Upper lobe of left lung (tissue), 6 donors: ENCODE measurements around the gene BAG5. TPM values are rescaled to one million over a fixed set of nuclear protein-coding genes. Genes with fewer than 3 reads are reported as not detected.

Experiments
- ATAC-seq, 2 donors: fragments of 200-7000 bp; cut with Tn5 transposase; one replicate each; pipeline ENCODE4 v1.9.1; 2022; ENCODE audit warnings: mild to moderate bottlenecking in 2 of 2, moderate library complexity in 2 of 2; ENCODE audit not compliant: low FRiP score in 2 of 2
- DNase-seq, 2 donors: peaks; one replicate each; pipeline ENCODE4 v3.0.0-alpha.2; 2019 to 2020
- H3K27ac ChIP-seq, 4 donors: fragments of 200-600 bp; sonication (generic); one replicate each; pipeline ENCODE4 v1.5.1; 2016 to 2019
- H3K27me3 ChIP-seq, 4 donors: fragments of 200-600 bp; sonication (generic); one replicate each; pipeline ENCODE4 v1.5.1; 2017 to 2019
- H3K36me3 ChIP-seq, 4 donors: fragments of 200-600 bp; sonication (generic); one replicate each; pipeline ENCODE4 v1.5.1; 2016 to 2019
- H3K4me1 ChIP-seq, 4 donors: fragments of 200-600 bp; sonication (generic); one replicate each; pipeline ENCODE4 v1.5.1; 2018 to 2019
- H3K4me3 ChIP-seq, 4 donors: fragments of 200-600 bp; sonication (generic); one replicate each; pipeline ENCODE4 v1.5.1; 2017 to 2019; ENCODE audit warnings: mild to moderate bottlenecking in 2 of 4, moderate library complexity in 1 of 4
- H3K9me3 ChIP-seq, 4 donors: fragments of 200-600 bp; sonication (generic); one replicate each; pipeline ENCODE4 v1.5.1; 2018 to 2019
- EP300 ChIP-seq, 4 donors: sonication (generic); formaldehyde crosslinking; IDR thresholded peaks; one replicate each; pipeline ENCODE4 v1.5.1; 2017; ENCODE audit warnings: antibody characterized with exemption in 4 of 4, control low read depth in 2 of 4
- POLR2A ChIP-seq, 4 donors: fragments of 450-650 bp; IDR thresholded peaks; one replicate each; pipeline ENCODE4 v1.5.1; 2016 to 2017; ENCODE audit warnings: antibody characterized with exemption in 4 of 4, mild to moderate bottlenecking in 2 of 4
- POLR2AphosphoS5 ChIP-seq, 2 donors: sonication (generic); formaldehyde crosslinking; IDR thresholded peaks; one replicate each; pipeline ENCODE4 v1.5.1; 2017; ENCODE audit warnings: antibody characterized with exemption in 2 of 2
- WGBS, 2 donors: methylation state at CpG; one replicate each; pipeline ENCODE4 v1.1.5; 2017 to 2018; 5-methylcytosine and 5-hydroxymethylcytosine counted together
- total RNA-seq, 6 donors: library from RNA; depleted of rRNA in 4 of 6; stranded (reverse); fragments of >200 nt in 4 of 6; gene quantifications; one replicate each; pipeline versions ENCODE4 v1.1.0 to v1.2.1, GENCODE V29; 2016 to 2021
- TF ChIP-seq, protein P1 (sequence below), 6 experiments: fragments of 450-650 bp in 4 of 6; fragments of 200-600 bp in 2 of 6; sonication (generic) in 2 of 6; IDR thresholded peaks; one replicate each; pipeline ENCODE4 v1.5.1; 2016 to 2019; ENCODE audit warnings: antibody characterized with exemption in 6 of 6
- donor health status: DM: no; HTN: no; CAD: no; lungs with moderate emphysema.
- donor health status: DM: no; HTN: yes; CAD: no; lungs with severe emphysema.

The BAG5 gene
- total RNA-seq, 6 donors from 2014 or later, result 12.6 to 36.9 (median 27.1) TPM

DNA sequence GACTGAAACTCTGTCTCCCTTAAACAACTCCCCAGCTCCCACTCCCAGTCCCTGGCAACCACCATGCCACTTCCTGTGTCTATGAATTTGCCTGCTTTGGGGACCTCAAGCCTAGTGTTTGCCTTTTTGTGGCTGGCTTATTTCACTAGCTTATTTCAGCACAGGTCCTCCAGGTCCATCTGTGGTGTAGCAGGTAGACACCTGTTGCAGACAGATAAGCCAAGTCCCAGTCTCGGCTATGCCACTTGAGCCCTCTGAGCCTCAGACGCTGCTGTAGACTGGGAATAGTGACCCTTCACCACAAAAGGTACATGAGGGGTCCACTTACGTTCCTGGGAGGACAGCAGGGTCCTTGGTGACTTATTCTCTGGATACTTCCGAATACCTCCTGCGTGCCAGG, 42.2 kb upstream of the BAG5 start:
- DNase-seq (no peak), ATAC-seq (no peak)
- no peaks in the 10 kb centered on the region for H3K9me3 ChIP-seq
- TF ChIP-seq, protein P1, sequence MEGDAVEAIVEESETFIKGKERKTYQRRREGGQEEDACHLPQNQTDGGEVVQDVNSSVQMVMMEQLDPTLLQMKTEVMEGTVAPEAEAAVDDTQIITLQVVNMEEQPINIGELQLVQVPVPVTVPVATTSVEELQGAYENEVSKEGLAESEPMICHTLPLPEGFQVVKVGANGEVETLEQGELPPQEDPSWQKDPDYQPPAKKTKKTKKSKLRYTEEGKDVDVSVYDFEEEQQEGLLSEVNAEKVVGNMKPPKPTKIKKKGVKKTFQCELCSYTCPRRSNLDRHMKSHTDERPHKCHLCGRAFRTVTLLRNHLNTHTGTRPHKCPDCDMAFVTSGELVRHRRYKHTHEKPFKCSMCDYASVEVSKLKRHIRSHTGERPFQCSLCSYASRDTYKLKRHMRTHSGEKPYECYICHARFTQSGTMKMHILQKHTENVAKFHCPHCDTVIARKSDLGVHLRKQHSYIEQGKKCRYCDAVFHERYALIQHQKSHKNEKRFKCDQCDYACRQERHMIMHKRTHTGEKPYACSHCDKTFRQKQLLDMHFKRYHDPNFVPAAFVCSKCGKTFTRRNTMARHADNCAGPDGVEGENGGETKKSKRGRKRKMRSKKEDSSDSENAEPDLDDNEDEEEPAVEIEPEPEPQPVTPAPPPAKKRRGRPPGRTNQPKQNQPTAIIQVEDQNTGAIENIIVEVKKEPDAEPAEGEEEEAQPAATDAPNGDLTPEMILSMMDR (IDR thresholded peaks at IDR 0.05), result no peak
- TF ChIP-seq POLR2AphosphoS5 (IDR thresholded peaks at IDR 0.05) (no peak), POLR2A (IDR thresholded peaks at IDR 0.05) (no peak), EP300 (IDR thresholded peaks at IDR 0.05) (no peak)
- peaks cover 0 to 8% (median 0%) of the 10 kb centered on the region in 4 donors for H3K27me3 ChIP-seq
- peaks cover 14 to 20% (median 20%) of the 10 kb centered on the region in 4 donors for H3K4me1 ChIP-seq
- no peak overlapping the region for H3K4me3 ChIP-seq
- H3K36me3 ChIP-seq, result no peaks in the 10 kb centered on the region
- no peak overlapping the region for H3K27ac ChIP-seq
- WGBS, 2 donors, result 89 to 92% methylated on average over 5 of the region's 5 CpGs

DNA sequence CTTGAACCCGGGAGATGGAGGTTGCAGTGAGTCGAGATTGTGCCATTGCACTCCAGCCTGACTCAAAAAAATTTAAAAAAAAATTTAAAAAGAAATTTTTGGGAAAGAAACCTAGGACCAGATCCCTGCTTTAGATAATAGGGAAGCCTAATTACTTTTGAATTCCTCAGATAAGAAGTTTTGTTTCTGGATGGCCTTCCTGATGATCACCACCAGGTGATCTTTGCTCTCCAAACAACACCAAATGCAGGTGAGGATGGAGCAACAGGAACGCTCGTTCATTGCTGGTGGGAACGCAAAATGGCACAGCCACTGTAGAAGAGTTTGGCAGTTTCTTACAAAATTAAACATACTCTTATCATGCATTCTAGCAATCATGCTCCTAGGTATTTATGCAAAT, 38.0 kb upstream of the BAG5 start:
- DNase-seq (no peak), ATAC-seq (no peak)
- no peaks in the 10 kb centered on the region for H3K36me3 ChIP-seq
- no peaks in the 10 kb centered on the region for H3K27me3 ChIP-seq
- no peak for TF ChIP-seq POLR2AphosphoS5 (IDR thresholded peaks at IDR 0.05)
- no peak for TF ChIP-seq POLR2A (IDR thresholded peaks at IDR 0.05)
- TF ChIP-seq, protein P1 (IDR thresholded peaks at IDR 0.05), result no peak
- no peak for TF ChIP-seq EP300 (IDR thresholded peaks at IDR 0.05)
- WGBS, 2 donors, result 94 to 95% methylated on average over 5 of the region's 5 CpGs
- no peak overlapping the region for H3K27ac ChIP-seq
- H3K4me1 ChIP-seq, result no peaks in the 10 kb centered on the region
- no peaks in the 10 kb centered on the region for H3K9me3 ChIP-seq
- no peak overlapping the region for H3K4me3 ChIP-seq

DNA sequence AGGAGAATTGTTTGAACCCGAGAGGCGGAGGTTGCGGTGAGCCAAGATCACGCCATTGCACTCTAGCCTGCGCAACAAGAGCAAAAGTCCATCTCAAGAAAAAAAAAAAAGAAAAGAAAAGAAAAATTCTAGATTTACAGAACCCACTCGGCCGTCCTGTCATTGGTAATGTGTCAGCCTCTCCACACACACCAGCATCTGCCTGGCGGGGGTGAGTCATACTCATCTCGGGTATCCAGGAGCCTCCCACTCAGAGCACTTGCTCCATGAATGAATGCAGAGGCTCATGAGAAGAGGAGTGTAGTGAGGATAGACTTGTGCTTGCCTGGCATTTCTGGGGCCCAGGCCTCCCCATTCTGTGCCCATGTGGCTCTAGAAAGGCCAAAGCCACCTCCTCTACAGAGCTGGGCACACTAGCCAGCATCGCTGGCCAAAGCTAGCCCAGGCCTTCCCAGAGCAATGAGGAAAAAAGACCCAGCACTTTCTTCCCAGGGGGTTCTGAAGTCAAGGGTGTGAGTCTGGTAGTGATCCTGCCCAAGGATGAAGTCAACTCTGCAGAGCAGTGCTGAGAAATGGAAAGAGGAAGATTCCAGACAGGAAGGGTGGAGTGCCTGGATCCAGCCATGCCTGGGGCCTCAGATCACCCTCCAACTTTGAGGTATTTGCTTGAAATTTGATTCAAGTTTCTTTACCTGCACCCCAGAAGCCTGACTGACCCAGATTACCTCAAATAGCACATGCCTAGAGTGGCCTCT, 35.3 kb upstream of the BAG5 start:
- WGBS, 2 donors, result 91 to 92% methylated on average over 10 of the region's 10 CpGs
- Histone ChIP-seq H3K36me3 (no peaks in the 10 kb centered on the region), H3K27ac (no peak overlapping the region), H3K9me3 (no peaks in the 10 kb centered on the region), H3K4me1 (peaks cover 0 to 11% (median 6%) of the 10 kb centered on the region in 4 donors), H3K27me3 (no peaks in the 10 kb centered on the region), H3K4me3 (no peak overlapping the region)
- no peak for TF ChIP-seq EP300 (IDR thresholded peaks at IDR 0.05)
- no peak for TF ChIP-seq POLR2A (IDR thresholded peaks at IDR 0.05)
- TF ChIP-seq, protein P1 (IDR thresholded peaks at IDR 0.05), result no peak
- no peak for TF ChIP-seq POLR2AphosphoS5 (IDR thresholded peaks at IDR 0.05)
- ATAC-seq (peak in 1 of 2 donors; percentile 94), DNase-seq (no peak)

DNA sequence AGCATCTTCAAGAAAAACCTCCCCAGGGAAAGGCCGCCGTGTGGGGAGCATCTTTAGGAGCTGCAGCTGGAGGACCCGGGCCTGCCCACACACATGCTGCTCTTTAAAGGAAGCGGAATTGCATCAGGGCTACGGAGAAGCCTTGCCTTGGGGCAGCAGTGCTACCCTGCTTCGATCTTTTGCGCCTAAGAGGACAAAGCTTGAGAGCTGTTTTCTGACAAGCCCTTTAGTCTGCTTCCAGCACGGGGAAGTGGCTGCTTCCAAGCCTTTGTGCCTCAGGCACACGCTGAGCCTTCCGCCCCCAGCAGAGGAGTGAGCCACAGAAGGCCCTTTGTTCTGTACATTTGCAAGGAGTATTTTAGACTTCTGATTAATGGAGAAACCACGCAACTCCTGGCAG, 31.8 kb upstream of the BAG5 start:
- peak overlapping the region in 1 of 4 donors; percentile 44 for H3K27ac ChIP-seq
- TF ChIP-seq POLR2A (IDR thresholded peaks at IDR 0.05) (no peak), EP300 (IDR thresholded peaks at IDR 0.05) (no peak), POLR2AphosphoS5 (IDR thresholded peaks at IDR 0.05) (no peak)
- TF ChIP-seq, protein P1 (IDR thresholded peaks at IDR 0.05), result no peak
- H3K27me3 ChIP-seq, result no peaks in the 10 kb centered on the region
- WGBS, 2 donors, result 62 to 65% methylated on average over 9 of the region's 11 CpGs
- H3K9me3 ChIP-seq, result no peaks in the 10 kb centered on the region
- ATAC-seq (no peak), DNase-seq (no peak)
- peaks cover 0 to 11% (median 6%) of the 10 kb centered on the region in 4 donors for H3K4me1 ChIP-seq
- no peak overlapping the region for H3K4me3 ChIP-seq
- peaks cover 0 to 17% (median 13%) of the 10 kb centered on the region in 4 donors for H3K36me3 ChIP-seq

DNA sequence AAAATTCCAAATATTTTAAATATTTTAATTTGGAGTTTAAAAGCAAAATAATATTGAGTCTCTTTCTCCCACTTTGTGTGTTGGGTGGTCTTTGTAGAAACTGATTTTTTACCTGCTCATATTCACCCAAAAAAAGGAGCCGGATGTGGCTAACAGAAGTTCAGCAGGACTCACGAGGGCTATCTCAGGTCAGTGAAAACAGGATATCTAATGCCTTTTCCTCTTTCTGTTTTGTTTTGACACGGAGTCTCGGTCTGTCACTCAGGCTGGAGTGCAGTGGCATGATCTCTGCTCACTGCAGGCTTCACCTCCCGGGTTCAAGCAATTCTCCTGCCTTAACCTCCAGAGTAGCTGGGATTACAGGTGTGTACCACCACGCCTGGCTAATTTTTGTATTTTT, 31.1 kb upstream of the BAG5 start:
- TF ChIP-seq, protein P1 (IDR thresholded peaks at IDR 0.05), result no peak
- TF ChIP-seq POLR2A (IDR thresholded peaks at IDR 0.05) (no peak), EP300 (IDR thresholded peaks at IDR 0.05) (no peak), POLR2AphosphoS5 (IDR thresholded peaks at IDR 0.05) (no peak)
- no peak for DNase-seq
- ATAC-seq, result no peak
- H3K27me3 ChIP-seq, result no peaks in the 10 kb centered on the region
- no peak overlapping the region for H3K27ac ChIP-seq
- no peak overlapping the region for H3K4me3 ChIP-seq
- peaks cover 0 to 11% (median 6%) of the 10 kb centered on the region in 4 donors for H3K4me1 ChIP-seq
- H3K36me3 ChIP-seq, result peaks cover 0 to 24% (median 13%) of the 10 kb centered on the region in 4 donors
- no peaks in the 10 kb centered on the region for H3K9me3 ChIP-seq
- WGBS, 2 donors, result 65 to 76% methylated on average over 5 to 6 of the region's 6 CpGs
